Neural progenitor cell (in vitro differentiated cells): ENCODE results near the gene TRIM44. TPM values are rescaled to one million over a fixed set of nuclear protein-coding genes. Genes with fewer than 3 reads are reported as not detected.
A peak's percentile ranks its signal among the peaks of the same experiment; 100 is the strongest.

ENCODE experiments used
- DNase-seq: peaks from one replicate; pipeline ENCODE4 v3.0.0-alpha.2; 2016; ENCODE audit warnings: low spot score
- H2AFZ ChIP-seq: fragments of 200-600 bp; sonication (generic); replicated peaks from 2 replicates; pipeline ENCODE4 v1.6.1; 2016; ENCODE audit warnings: antibody characterized with exemption
- H3F3A ChIP-seq: fragments of 200-600 bp; sonication (generic); 2 replicates; pipeline ENCODE4 v1.6.1; 2016; ENCODE audit warnings: antibody characterized with exemption, low read depth
- H3K27ac ChIP-seq: fragments of 200-600 bp; sonication (generic); 2 replicates; pipeline ENCODE4 v1.5.1; 2016; ENCODE audit warnings: mild to moderate bottlenecking
- H3K27me3 ChIP-seq: fragments of 200-600 bp; sonication (generic); 2 replicates; pipeline ENCODE4 v1.6.1; 2016; ENCODE audit warnings: mild to moderate bottlenecking, moderate library complexity
- H3K36me3 ChIP-seq: fragments of 200-600 bp; sonication (generic); 2 replicates; pipeline ENCODE4 v1.5.1; 2016
- H3K4me1 ChIP-seq: fragments of 200-600 bp; sonication (generic); 2 replicates; pipeline ENCODE4 v1.6.1; 2016; ENCODE audit warnings: mixed run types
- H3K4me2 ChIP-seq: fragments of 200-600 bp; sonication (generic); 2 replicates; pipeline ENCODE4 v1.6.1; 2016
- H3K4me3 ChIP-seq: fragments of 200-600 bp; sonication (generic); 2 replicates; pipeline ENCODE4 v1.5.1; 2016
- H3K79me2 ChIP-seq: fragments of 200-600 bp; sonication (generic); 2 replicates; pipeline ENCODE4 v1.6.1; 2016; ENCODE audit warnings: low read depth
- H3K9ac ChIP-seq: fragments of 200-600 bp; sonication (generic); 2 replicates; pipeline ENCODE4 v1.6.1; 2016
- H3K9me3 ChIP-seq: fragments of 200-600 bp; sonication (generic); 2 replicates; pipeline ENCODE4 v1.5.1; 2016; ENCODE audit warnings: low read depth
- H4K20me1 ChIP-seq: fragments of 200-600 bp; sonication (generic); 2 replicates; pipeline ENCODE4 v1.6.1; 2016; ENCODE audit warnings: low read depth
- H3K27ac Mint-ChIP-seq: 3 replicates; pipeline ENCODE4 v1.8.0; 2021; ENCODE audit warnings: mixed read lengths
- H3K27me3 Mint-ChIP-seq: 2 replicates; pipeline ENCODE4 v1.8.0; 2022; ENCODE audit warnings: low read depth, mild to moderate bottlenecking, inconsistent platforms, moderate library complexity, mixed read lengths; ENCODE audit not compliant: insufficient read depth
- H3K36me3 Mint-ChIP-seq: 3 replicates; pipeline ENCODE4 v1.8.0; 2021; ENCODE audit warnings: mixed read lengths
- H3K4me1 Mint-ChIP-seq: 3 replicates; pipeline ENCODE4 v1.8.0; 2021; ENCODE audit warnings: mixed read lengths
- H3K4me3 Mint-ChIP-seq: 3 replicates; pipeline ENCODE4 v1.8.0; 2021; ENCODE audit warnings: mild to moderate bottlenecking, moderate library complexity, mixed read lengths
- H3K9me3 Mint-ChIP-seq: 3 replicates; pipeline ENCODE4 v1.8.0; 2020; ENCODE audit warnings: mixed read lengths
- CTCF ChIP-seq: fragments of 200-600 bp; sonication (generic); IDR thresholded peaks from 2 replicates; pipeline ENCODE4 v1.5.1; 2017; ENCODE audit warnings: antibody characterized with exemption, mild to moderate bottlenecking
- EZH2 ChIP-seq: fragments of 200-600 bp; sonication (generic); IDR thresholded peaks from 2 replicates; pipeline ENCODE4 v1.6.1; 2017; ENCODE audit warnings: antibody characterized with exemption, mild to moderate bottlenecking, moderate library complexity
- EZH2phosphoT487 ChIP-seq: fragments of 200-600 bp; sonication (generic); IDR thresholded peaks from 2 replicates; pipeline ENCODE4 v1.6.1; 2017; ENCODE audit warnings: antibody characterized with exemption
- total RNA-seq: library from RNA; depleted of rRNA; stranded (reverse); fragments of >200 nt; gene quantifications from 2 replicates; pipeline ENCODE4 v1.2.3, GENCODE V29; 2015; ENCODE audit warnings: low replicate concordance

Gene TRIM44
- total RNA-seq, 1 donor from 2014 or later: 44.1 TPM

- no peak overlapping the region for H2AFZ ChIP-seq
- no peak overlapping the region for H3K4me3 ChIP-seq
- TF ChIP-seq EZH2phosphoT487 (no peak), CTCF (no peak), EZH2 (no peak)
- H3K4me2 ChIP-seq: no peak overlapping the region
- H3K4me1 ChIP-seq: no peaks in the 10 kb centered on the region
- no peak overlapping the region for H3K9ac ChIP-seq
- no peak overlapping the region for H3K27ac ChIP-seq
- DNase-seq: no peak
- H3K9me3 ChIP-seq: no peaks in the 10 kb centered on the region
- Mint-ChIP-seq H3K27ac (peak overlapping the region; percentile 27), H3K27me3 (no peaks in the 10 kb centered on the region), H3K4me1 (peaks cover 7% of the 10 kb centered on the region), H3K36me3 (peaks cover 47% of the 10 kb centered on the region), H3K9me3 (peaks cover 6% of the 10 kb centered on the region), H3K4me3 (no peak overlapping the region)
- H3F3A ChIP-seq: no peaks in the 10 kb centered on the region
- no peaks in the 10 kb centered on the region for H3K79me2 ChIP-seq
- H4K20me1 ChIP-seq: no peaks in the 10 kb centered on the region
- no peaks in the 10 kb centered on the region for H3K27me3 ChIP-seq
- peaks cover 13% of the 10 kb centered on the region for H3K36me3 ChIP-seq
Observed at GRCh38 chr11:35734669-35735410, 72.3 kb downstream of the TRIM44 start.

- DNase-seq: no peak
- no peak overlapping the region for H3K4me3 Mint-ChIP-seq
- H3K27ac Mint-ChIP-seq: peak overlapping the region; percentile 27
- Histone ChIP-seq H3K4me3 (no peak overlapping the region), H3K9me3 (no peaks in the 10 kb centered on the region), H3K4me2 (no peak overlapping the region), H3K79me2 (no peaks in the 10 kb centered on the region), H3K9ac (no peak overlapping the region), H3K36me3 (peaks cover 7% of the 10 kb centered on the region), H3K27me3 (no peaks in the 10 kb centered on the region), H2AFZ (no peak overlapping the region), H4K20me1 (no peaks in the 10 kb centered on the region), H3F3A (peaks cover 4% of the 10 kb centered on the region), H3K27ac (no peak overlapping the region), H3K4me1 (no peaks in the 10 kb centered on the region)
- TF ChIP-seq EZH2phosphoT487 (no peak), CTCF (no peak), EZH2 (no peak)
- peaks cover 10% of the 10 kb centered on the region for H3K4me1 Mint-ChIP-seq
- peaks cover 42% of the 10 kb centered on the region for H3K36me3 Mint-ChIP-seq
- no peaks in the 10 kb centered on the region for H3K27me3 Mint-ChIP-seq
- H3K9me3 Mint-ChIP-seq: peaks cover 6% of the 10 kb centered on the region
Observed at GRCh38 chr11:35735411-35735810, 72.8 kb downstream of the TRIM44 start.

- TF ChIP-seq CTCF (no peak), EZH2 (no peak), EZH2phosphoT487 (no peak)
- Histone ChIP-seq H3K9ac (no peak overlapping the region), H2AFZ (no peak overlapping the region), H3K27ac (no peak overlapping the region), H3K4me2 (no peak overlapping the region), H3K4me3 (no peak overlapping the region), H3K9me3 (no peaks in the 10 kb centered on the region), H3K27me3 (no peaks in the 10 kb centered on the region), H3F3A (peaks cover 9% of the 10 kb centered on the region), H4K20me1 (no peaks in the 10 kb centered on the region), H3K36me3 (peaks cover 6% of the 10 kb centered on the region), H3K4me1 (no peaks in the 10 kb centered on the region), H3K79me2 (no peaks in the 10 kb centered on the region)
- Mint-ChIP-seq H3K9me3 (peaks cover 6% of the 10 kb centered on the region), H3K4me3 (no peak overlapping the region), H3K4me1 (peaks cover 10% of the 10 kb centered on the region), H3K27ac (no peak overlapping the region), H3K36me3 (peaks cover 41% of the 10 kb centered on the region), H3K27me3 (no peaks in the 10 kb centered on the region)
- DNase-seq: no peak
Observed at GRCh38 chr11:35735903-35736302, 73.3 kb downstream of the TRIM44 start.
